Caco-2 (cell line): ENCODE measurements around the gene TMC6. TPM values are rescaled to one million over a fixed set of nuclear protein-coding genes. Genes with fewer than 3 reads are reported as not detected.

Source experiments
- BruUV-seq: library from RNA; stranded (reverse); fragments of 400-500 nt; replicated peaks from 2 replicates; lab custom pipeline; 2021; lab: Mats Ljungman, UMichigan
- CTCF ChIA-PET: fragments of 300-600 bp; sonication (Branson Sonifier 250); formaldehyde crosslinking; loops from one replicate; lab custom pipeline; 2022; ENCODE audit warnings: antibody characterized with exemption; lab: Charles Lee
- POLR2A ChIA-PET: fragments of 300-600 bp; sonication (Branson Sonifier 250); formaldehyde crosslinking; loops from one replicate; lab custom pipeline; 2022; ENCODE audit warnings: antibody characterized with exemption; lab: Charles Lee
- DNase-seq, 2 experiments: peaks; one replicate each; pipeline versions ENCODE4 v3.0.0 to v3.0.0-alpha.2; 2020 to 2022
- H3K27me3 ChIP-seq: replicated peaks from 2 replicates; pipeline ENCODE4 v1.6.0; 2011; ENCODE audit warnings: low read length; ENCODE audit not compliant: control insufficient read depth, insufficient read depth
- H3K36me3 ChIP-seq: 2 replicates; pipeline ENCODE4 v1.5.1; 2011; ENCODE audit warnings: low read length; ENCODE audit not compliant: control insufficient read depth, insufficient read depth
- H3K4me1 ChIP-seq: fragments of 250-450 bp; sonication (Bioruptor Pico); 2 replicates; pipeline ENCODE4 v1.5.1; 2020; ENCODE audit warnings: mild to moderate bottlenecking
- H3K4me3 ChIP-seq: 2 replicates; pipeline ENCODE4 v1.5.1; 2011; ENCODE audit warnings: low read depth, mild to moderate bottlenecking, control low read depth, low read length
- H3K9me3 ChIP-seq: fragments of 250-450 bp; sonication (Bioruptor Pico); 2 replicates; pipeline ENCODE4 v1.5.1; 2020; ENCODE audit warnings: mild to moderate bottlenecking, moderate library complexity
- H3K27ac Mint-ChIP-seq: one replicate; pipeline ENCODE4 v1.8.0; 2022; ENCODE audit warnings: mixed read lengths; ENCODE audit not compliant: unreplicated experiment
- H3K27me3 Mint-ChIP-seq: one replicate; pipeline ENCODE4 v1.8.0; 2022; ENCODE audit warnings: mixed read lengths; ENCODE audit not compliant: insufficient read depth, unreplicated experiment
- H3K36me3 Mint-ChIP-seq: one replicate; pipeline ENCODE4 v1.8.0; 2022; ENCODE audit warnings: mild to moderate bottlenecking, mixed read lengths; ENCODE audit not compliant: insufficient read depth, unreplicated experiment
- H3K4me1 Mint-ChIP-seq: one replicate; pipeline ENCODE4 v1.8.0; 2022; ENCODE audit warnings: low read depth, mixed read lengths; ENCODE audit not compliant: unreplicated experiment
- H3K4me3 Mint-ChIP-seq: one replicate; pipeline ENCODE4 v1.8.0; 2022; ENCODE audit warnings: mild to moderate bottlenecking, moderate library complexity, mixed read lengths; ENCODE audit not compliant: unreplicated experiment
- H3K9me3 Mint-ChIP-seq: one replicate; pipeline ENCODE4 v1.8.0; 2022; ENCODE audit warnings: mixed read lengths; ENCODE audit not compliant: unreplicated experiment
- CTCF ChIP-seq, 2 experiments: fragments of 200-600 bp in 1 of 2; IDR thresholded peaks; 1 replicate in 1 of 2; 2 replicates in 1 of 2; pipeline versions ENCODE4 v1.5.1 to v1.8.0; 2011 to 2022; ENCODE audit warnings: antibody characterized with exemption in 1 of 2, control low read depth in 1 of 2, inconsistent platforms in 1 of 2, low read depth in 1 of 2, low read length in 1 of 2, mild to moderate bottlenecking in 1 of 2, moderate library complexity in 1 of 2; ENCODE audit not compliant: insufficient read depth in 1 of 2, severe bottlenecking in 1 of 2, unreplicated experiment in 1 of 2
- intact Hi-C: fragments of 100-400 bp; cut with micrococcal nuclease; formaldehyde crosslinking; loops from one replicate; pipeline ENCODE4 v1.10.0; 2022; ENCODE audit not compliant: unreplicated experiment
- total RNA-seq: library from RNA; stranded (reverse); gene quantifications from 2 replicates; pipeline ENCODE4 v1.2.3, GENCODE V29; 2022

TMC6 gene
- total RNA-seq, 1 experiment from 2014 or later: 77.7 TPM

DNA sequence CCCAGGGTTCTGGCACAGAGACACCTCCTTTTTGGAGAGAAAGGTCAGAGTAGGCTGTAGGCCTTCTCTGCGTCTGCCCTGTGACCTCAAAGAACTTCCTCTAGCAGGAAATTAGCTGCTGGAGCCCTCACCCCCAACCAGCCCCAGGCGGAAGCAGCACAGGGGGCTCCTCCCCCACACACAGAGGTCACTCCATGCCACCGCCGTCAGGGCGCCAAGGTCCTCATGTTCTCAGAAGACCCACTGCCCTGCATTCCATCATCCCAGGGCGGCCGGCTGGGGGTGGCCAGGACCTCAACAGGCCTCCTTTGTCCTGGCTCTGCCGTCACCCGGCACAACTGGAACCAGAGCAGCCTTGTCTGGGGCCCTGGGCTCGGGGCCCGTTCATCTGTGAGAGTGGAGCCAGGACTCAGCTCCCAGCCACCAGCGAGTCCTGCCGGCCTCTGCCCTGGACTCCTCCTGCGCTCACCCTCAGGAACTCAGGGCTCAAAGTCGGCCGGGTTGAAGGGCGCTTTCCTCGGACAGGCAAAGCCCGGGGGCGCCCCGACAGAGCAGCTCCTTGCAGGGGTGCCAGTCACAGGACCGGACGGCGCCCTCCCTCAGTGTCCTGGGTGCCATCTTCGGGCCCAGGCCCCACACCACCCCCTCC, 1.2 kb downstream of the TMC6 start:
- Mint-ChIP-seq H3K4me1 (peaks cover 9% of the 10 kb centered on the region), H3K36me3 (peaks cover 24% of the 10 kb centered on the region), H3K4me3 (peak overlapping the region; percentile 75), H3K27me3 (no peaks in the 10 kb centered on the region), H3K9me3 (no peaks in the 10 kb centered on the region), H3K27ac (peak overlapping the region; percentile 74)
- Histone ChIP-seq H3K4me3 (peak overlapping the region; percentile 58), H3K9me3 (no peaks in the 10 kb centered on the region), H3K36me3 (peaks cover 3% of the 10 kb centered on the region; the same call in 1 of the 2 replicates), H3K27me3 (no peaks in the 10 kb centered on the region), H3K4me1 (peaks cover 21% of the 10 kb centered on the region)
- BruUV-seq: no TSS peak
- CTCF ChIA-PET: interaction anchor here (0.7 to 1.7 kb wide), 7 partner anchors 10 to 294 kb away, joined by 3 to 12 read pairs (median 3); no protein-coding TSS in a partner anchor
- intact Hi-C loops: loop anchor here (5.0 kb wide), 2 partner anchors 40 to 60 kb away; partner anchors contain the start of genes AFMID, SYNGR2 and TK1
- DNase-seq: no peak
- TF ChIP-seq CTCF (IDR thresholded peaks at IDR 0.05; ENCODE audit: insufficient read depth in 1 of 2, low read depth in 1 of 2, low read length in 1 of 2, severe bottlenecking in 1 of 2, unreplicated experiment in 1 of 2): no peak
- POLR2A ChIA-PET: interaction anchor here (0.7 to 1.5 kb wide), 3 partner anchors 42 to 60 kb away, joined by 4 to 16 read pairs (median 4); partner anchors contain the start of genes AFMID and TK1

DNA sequence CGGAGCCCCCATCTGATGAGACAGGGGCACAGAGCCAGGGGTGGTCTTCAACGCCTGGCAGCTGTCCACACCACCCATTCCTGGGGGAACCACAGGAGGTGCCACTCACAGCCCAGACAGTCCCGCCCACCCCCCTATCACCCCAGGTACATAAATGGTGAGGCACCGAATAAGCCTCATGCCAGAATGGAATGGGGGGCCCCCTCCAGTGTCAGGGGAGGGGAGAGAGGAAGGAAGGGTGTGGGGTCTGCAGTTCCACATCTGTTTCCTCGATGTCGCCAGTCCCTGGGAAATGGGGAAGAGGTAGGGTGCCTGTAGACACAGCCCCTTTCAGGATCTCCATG, 1.7 kb downstream of the TMC6 start:
- Mint-ChIP-seq H3K4me3 (peak overlapping the region; percentile 75), H3K27ac (peak overlapping the region; percentile 74), H3K27me3 (no peaks in the 10 kb centered on the region), H3K36me3 (peaks cover 26% of the 10 kb centered on the region), H3K9me3 (no peaks in the 10 kb centered on the region), H3K4me1 (peaks cover 9% of the 10 kb centered on the region)
- CTCF ChIA-PET: interaction anchor here (0.7 kb wide), 1 partner anchor 295 kb away, joined by 3 read pairs; no protein-coding TSS in a partner anchor
- Histone ChIP-seq H3K9me3 (no peaks in the 10 kb centered on the region), H3K4me1 (peaks cover 18% of the 10 kb centered on the region), H3K36me3 (peaks cover 3% of the 10 kb centered on the region; the same call in 1 of the 2 replicates), H3K27me3 (no peaks in the 10 kb centered on the region), H3K4me3 (peak overlapping the region; percentile 58)
- POLR2A ChIA-PET: interaction anchor here (1.5 kb wide), 1 partner anchor 60 kb away, joined by 16 read pairs; the partner anchor contains the start of genes AFMID and TK1
- DNase-seq: no peak
- TF ChIP-seq CTCF (IDR thresholded peaks at IDR 0.05; ENCODE audit: insufficient read depth in 1 of 2, low read depth in 1 of 2, low read length in 1 of 2, severe bottlenecking in 1 of 2, unreplicated experiment in 1 of 2): no peak
- intact Hi-C loops: loop anchor here (5.0 kb wide), 2 partner anchors 40 to 60 kb away; partner anchors contain the start of genes AFMID, SYNGR2 and TK1
- BruUV-seq: no TSS peak

GRCh38 chr17:78125976-78126894, 2.3 kb downstream of the TMC6 start:
- H3K9me3 ChIP-seq: no peaks in the 10 kb centered on the region
- Mint-ChIP-seq H3K4me3 (no peak overlapping the region), H3K36me3 (peaks cover 31% of the 10 kb centered on the region), H3K9me3 (no peaks in the 10 kb centered on the region), H3K27ac (no peak overlapping the region), H3K27me3 (no peaks in the 10 kb centered on the region), H3K4me1 (peaks cover 9% of the 10 kb centered on the region)
- intact Hi-C loops: loop anchor here (5.0 kb wide), 2 partner anchors 41 to 61 kb away; partner anchors contain the start of genes AFMID, SYNGR2 and TK1
- TF ChIP-seq CTCF (IDR thresholded peaks at IDR 0.05; ENCODE audit: insufficient read depth in 1 of 2, low read depth in 1 of 2, low read length in 1 of 2, severe bottlenecking in 1 of 2, unreplicated experiment in 1 of 2): no peak
- peaks cover 18% of the 10 kb centered on the region for H3K4me1 ChIP-seq
- peaks cover 3% of the 10 kb centered on the region; the same call in 1 of the 2 replicates for H3K36me3 ChIP-seq
- H3K4me3 ChIP-seq: no peak overlapping the region
- H3K27me3 ChIP-seq: no peaks in the 10 kb centered on the region
- ChIA-PET CTCF (no interaction called here), POLR2A (no interaction called here)
- no TSS peak for BruUV-seq
- no peak for DNase-seq
